ENCODE results near the gene RNF225. TPM values are rescaled to one million over a fixed set of nuclear protein-coding genes. Genes with fewer than 3 reads are reported as not detected.

RNF225 gene
- total and polyA plus RNA-seq, 2 experiments from 2014 or later = not detected

- Histone ChIP-seq H3K4me2 (peak overlapping the region; percentile 99), H3K27me3 (no peaks in the 10 kb centered on the region), H4K20me1 (ENCODE audit: insufficient read depth, poor library complexity, severe bottlenecking) (no peaks in the 10 kb centered on the region), H3K79me2 (peaks cover 13% of the 10 kb centered on the region), H3K9me2 (replicated peaks; ENCODE audit: insufficient read depth) (no peaks in the 10 kb centered on the region), H3K4me1 (ENCODE audit: insufficient read depth) (peaks cover 14% of the 10 kb centered on the region), H3K36me3 (replicated peaks; ENCODE audit: insufficient read depth, low read depth) (no peaks in the 10 kb centered on the region), H3K4me3 (no peak overlapping the region), H2AFZ (no peak overlapping the region), H3K9me3 (ENCODE audit: low read depth) (no peaks in the 10 kb centered on the region), H3K27ac (no peak overlapping the region)
- WGBS (ENCODE audit: low lambda C conversion rate, missing lambda C conversion rate) = 91% methylated on average over 6 of the region's 6 CpGs
- DNase-seq (ENCODE audit: low spot score) = no peak
- TF ChIP-seq EZH2 (IDR thresholded peaks at IDR 0.05; ENCODE audit: borderline replicate concordance) = no peak
These were observed 16.2 kb upstream of the RNF225 start for GRCh38 chr19:58379246-58379645.

GRCh38 chr19:58380037-58380661, 15.3 kb upstream of the RNF225 start:
- H3K4me3 ChIP-seq = peak overlapping the region; percentile 54
- H3K9me2 ChIP-seq (replicated peaks; ENCODE audit: insufficient read depth) = no peaks in the 10 kb centered on the region
- H3K9me3 ChIP-seq (ENCODE audit: low read depth) = no peaks in the 10 kb centered on the region
- peaks cover 14% of the 10 kb centered on the region for H3K4me1 ChIP-seq (ENCODE audit: insufficient read depth)
- peak overlapping the region; percentile 93 for H3K27ac ChIP-seq
- no peaks in the 10 kb centered on the region for H3K36me3 ChIP-seq (replicated peaks; ENCODE audit: insufficient read depth, low read depth)
- peak overlapping the region; percentile 99 for H3K4me2 ChIP-seq
- peaks cover 15% of the 10 kb centered on the region for H3K79me2 ChIP-seq
- H2AFZ ChIP-seq = peak overlapping the region; percentile 94
- WGBS (ENCODE audit: low lambda C conversion rate, missing lambda C conversion rate) = 6% methylated on average over 24 of the region's 24 CpGs
- no peaks in the 10 kb centered on the region for H3K27me3 ChIP-seq
- H4K20me1 ChIP-seq (ENCODE audit: insufficient read depth, poor library complexity, severe bottlenecking) = no peaks in the 10 kb centered on the region
- no peak for DNase-seq (ENCODE audit: low spot score)
- TF ChIP-seq EZH2phosphoT487 (IDR thresholded peaks at IDR 0.05; ENCODE audit: low read depth, severe bottlenecking, unreplicated experiment) = no peak
- TF ChIP-seq EZH2 (IDR thresholded peaks at IDR 0.05; ENCODE audit: borderline replicate concordance) = no peak
- TF ChIP-seq, protein P1, sequence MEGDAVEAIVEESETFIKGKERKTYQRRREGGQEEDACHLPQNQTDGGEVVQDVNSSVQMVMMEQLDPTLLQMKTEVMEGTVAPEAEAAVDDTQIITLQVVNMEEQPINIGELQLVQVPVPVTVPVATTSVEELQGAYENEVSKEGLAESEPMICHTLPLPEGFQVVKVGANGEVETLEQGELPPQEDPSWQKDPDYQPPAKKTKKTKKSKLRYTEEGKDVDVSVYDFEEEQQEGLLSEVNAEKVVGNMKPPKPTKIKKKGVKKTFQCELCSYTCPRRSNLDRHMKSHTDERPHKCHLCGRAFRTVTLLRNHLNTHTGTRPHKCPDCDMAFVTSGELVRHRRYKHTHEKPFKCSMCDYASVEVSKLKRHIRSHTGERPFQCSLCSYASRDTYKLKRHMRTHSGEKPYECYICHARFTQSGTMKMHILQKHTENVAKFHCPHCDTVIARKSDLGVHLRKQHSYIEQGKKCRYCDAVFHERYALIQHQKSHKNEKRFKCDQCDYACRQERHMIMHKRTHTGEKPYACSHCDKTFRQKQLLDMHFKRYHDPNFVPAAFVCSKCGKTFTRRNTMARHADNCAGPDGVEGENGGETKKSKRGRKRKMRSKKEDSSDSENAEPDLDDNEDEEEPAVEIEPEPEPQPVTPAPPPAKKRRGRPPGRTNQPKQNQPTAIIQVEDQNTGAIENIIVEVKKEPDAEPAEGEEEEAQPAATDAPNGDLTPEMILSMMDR (IDR thresholded peaks at IDR 0.05; ENCODE audit: poor library complexity) = no peak

- Histone ChIP-seq H3K36me3 (replicated peaks; ENCODE audit: insufficient read depth, low read depth) (no peaks in the 10 kb centered on the region), H3K9me2 (replicated peaks; ENCODE audit: insufficient read depth) (no peaks in the 10 kb centered on the region), H3K79me2 (peaks cover 22% of the 10 kb centered on the region), H2AFZ (peak within 1 kb of the TSS; percentile 94), H3K9me3 (ENCODE audit: low read depth) (no peaks in the 10 kb centered on the region), H3K27me3 (no peaks in the 10 kb centered on the region), H3K27ac (peak within 1 kb of the TSS; percentile 93), H3K4me3 (peak within 1 kb of the TSS; percentile 63), H4K20me1 (ENCODE audit: insufficient read depth, poor library complexity, severe bottlenecking) (no peaks in the 10 kb centered on the region), H3K4me1 (ENCODE audit: insufficient read depth) (peaks cover 21% of the 10 kb centered on the region), H3K4me2 (peak within 1 kb of the TSS; percentile 99)
- TF ChIP-seq, protein P1 (IDR thresholded peaks at IDR 0.05; ENCODE audit: poor library complexity) = no peak
- TF ChIP-seq EZH2phosphoT487 (IDR thresholded peaks at IDR 0.05; ENCODE audit: low read depth, severe bottlenecking, unreplicated experiment) (no peak), EZH2 (IDR thresholded peaks at IDR 0.05; ENCODE audit: borderline replicate concordance) (no peak)
- under 1% methylated on average over 78 of the region's 83 CpGs for WGBS (ENCODE audit: low lambda C conversion rate, missing lambda C conversion rate)
- peak; percentile 100 for DNase-seq (ENCODE audit: low spot score)
These were observed 14.6 kb upstream of the RNF225 start, which contains the start of gene ZNF837 for GRCh38 chr19:58380662-58381459. TSS of gene ZNF837 (minus strand) at chr19:58381030. CDS start at chr19:58369332, 11,698 bp downstream.

Data from hepatocyte (in vitro differentiated cells).